Esophagus squamous epithelium (tissue), 5 donors: Measurements from ENCODE around the gene ARHGAP26. TPM values are rescaled to one million over a fixed set of nuclear protein-coding genes. Genes with fewer than 3 reads are reported as not detected.

Source experiments
- DNase-seq: peaks from one replicate; lab custom pipeline; 2025; lab: John Stamatoyannopoulos, UW
- H3K27ac ChIP-seq, 4 donors: fragments of 200-600 bp; sonication (generic); one replicate each; pipeline ENCODE4 v1.5.1; 2016 to 2019; ENCODE audit warnings: mild to moderate bottlenecking in 1 of 4
- H3K27me3 ChIP-seq, 4 donors: fragments of 200-600 bp; sonication (generic); 1 replicate in 3 of 4; 2 replicates in 1 of 4; pipeline versions ENCODE4 v1.5.1 to v1.6.0; 2017 to 2021; ENCODE audit warnings: antibody characterized with exemption in 1 of 4
- H3K36me3 ChIP-seq, 3 donors: fragments of 200-600 bp; sonication (generic); one replicate each; pipeline ENCODE4 v1.5.1; 2016 to 2019
- H3K4me1 ChIP-seq, 3 donors: fragments of 200-600 bp; sonication (generic); one replicate each; pipeline ENCODE4 v1.5.1; 2017 to 2019
- H3K4me3 ChIP-seq, 4 donors: fragments of 200-600 bp; sonication (generic); 1 replicate in 3 of 4; 2 replicates in 1 of 4; pipeline ENCODE4 v1.5.1; 2016 to 2019; ENCODE audit warnings: mild to moderate bottlenecking in 2 of 4, moderate library complexity in 1 of 4
- H3K9me3 ChIP-seq, 3 donors: fragments of 200-600 bp; sonication (generic); one replicate each; pipeline ENCODE4 v1.5.1; 2016 to 2019
- POLR2A ChIP-seq, 4 donors: fragments of 450-650 bp; IDR thresholded peaks; one replicate each; pipeline ENCODE4 v1.6.1; 2017; ENCODE audit warnings: antibody characterized with exemption in 4 of 4, mild to moderate bottlenecking in 4 of 4, moderate library complexity in 3 of 4
- WGBS, 2 donors: methylation state at CpG; one replicate each; pipeline ENCODE4 v1.1.5; 2018; 5-methylcytosine and 5-hydroxymethylcytosine counted together
- intact Hi-C: fragments of 100-400 bp; cut with DNase I; formaldehyde crosslinking; loops from one replicate; pipeline ENCODE4 v1.15.0; 2022
- total RNA-seq, 4 donors: library from RNA; depleted of rRNA; stranded (reverse); fragments of >200 nt; gene quantifications; one replicate each; pipeline ENCODE4 v1.1.0, GENCODE V29; 2016
- TF ChIP-seq, protein P1 (sequence below), 6 experiments: fragments of 450-650 bp in 4 of 6; fragments of 200-600 bp in 2 of 6; sonication (generic) in 2 of 6; IDR thresholded peaks; one replicate each; pipeline ENCODE4 v1.5.1; 2016 to 2019; ENCODE audit warnings: antibody characterized with exemption in 6 of 6, mild to moderate bottlenecking in 4 of 6, moderate library complexity in 4 of 6
- donor health status: DM: yes; HTN: yes; CAD: no.

ARHGAP26 gene
- total RNA-seq, 4 donors from 2014 or later, result 4.4 to 18.7 (median 15.4) TPM

DNA sequence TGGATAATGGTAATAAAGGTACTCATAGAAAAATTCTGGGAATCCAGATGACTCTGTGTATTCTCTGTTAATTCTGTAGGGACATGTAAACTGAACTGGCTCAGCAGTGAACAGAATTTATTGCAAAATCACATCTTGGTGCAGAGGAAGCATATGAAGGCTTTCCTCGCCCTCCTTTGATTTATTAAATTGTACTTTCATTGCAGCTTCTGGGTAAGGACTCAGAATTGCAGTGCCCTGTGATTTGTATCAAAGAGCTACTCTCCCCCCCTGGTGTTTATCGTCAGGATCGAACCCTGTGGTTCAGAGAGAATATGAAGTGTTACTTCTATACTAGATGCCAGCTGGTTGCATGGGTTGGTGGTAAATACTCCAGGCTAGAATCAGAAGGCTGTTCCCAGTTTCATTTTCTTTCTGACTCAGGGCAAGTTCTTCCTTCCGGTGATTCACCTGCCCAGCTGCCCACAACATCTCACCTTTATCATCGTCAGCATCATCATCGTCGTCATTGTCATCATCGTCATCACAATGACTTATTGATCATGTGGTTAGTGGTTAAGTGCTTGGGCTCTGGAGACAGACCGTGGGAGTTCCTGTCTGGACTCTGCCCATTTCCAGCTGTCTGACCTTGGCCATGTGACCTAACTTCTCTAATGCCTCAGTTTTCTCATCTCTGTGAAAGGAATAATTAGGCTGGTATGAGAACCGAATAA, 238.8 kb downstream of the ARHGAP26 start:
- no peaks in the 10 kb centered on the region for H3K9me3 ChIP-seq
- intact Hi-C loops, result no loop called here
- DNase-seq, result no peak
- H3K4me1 ChIP-seq, result peaks cover 0 to 32% (median 4%) of the 10 kb centered on the region in 3 donors
- peak overlapping the region in 2 of 4 donors; percentile 16 to 29 for H3K27ac ChIP-seq
- TF ChIP-seq POLR2A (IDR thresholded peaks at IDR 0.05), result no peak
- TF ChIP-seq, protein P1, sequence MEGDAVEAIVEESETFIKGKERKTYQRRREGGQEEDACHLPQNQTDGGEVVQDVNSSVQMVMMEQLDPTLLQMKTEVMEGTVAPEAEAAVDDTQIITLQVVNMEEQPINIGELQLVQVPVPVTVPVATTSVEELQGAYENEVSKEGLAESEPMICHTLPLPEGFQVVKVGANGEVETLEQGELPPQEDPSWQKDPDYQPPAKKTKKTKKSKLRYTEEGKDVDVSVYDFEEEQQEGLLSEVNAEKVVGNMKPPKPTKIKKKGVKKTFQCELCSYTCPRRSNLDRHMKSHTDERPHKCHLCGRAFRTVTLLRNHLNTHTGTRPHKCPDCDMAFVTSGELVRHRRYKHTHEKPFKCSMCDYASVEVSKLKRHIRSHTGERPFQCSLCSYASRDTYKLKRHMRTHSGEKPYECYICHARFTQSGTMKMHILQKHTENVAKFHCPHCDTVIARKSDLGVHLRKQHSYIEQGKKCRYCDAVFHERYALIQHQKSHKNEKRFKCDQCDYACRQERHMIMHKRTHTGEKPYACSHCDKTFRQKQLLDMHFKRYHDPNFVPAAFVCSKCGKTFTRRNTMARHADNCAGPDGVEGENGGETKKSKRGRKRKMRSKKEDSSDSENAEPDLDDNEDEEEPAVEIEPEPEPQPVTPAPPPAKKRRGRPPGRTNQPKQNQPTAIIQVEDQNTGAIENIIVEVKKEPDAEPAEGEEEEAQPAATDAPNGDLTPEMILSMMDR (IDR thresholded peaks at IDR 0.05), result no peak
- H3K4me3 ChIP-seq, result no peak overlapping the region
- no peaks in the 10 kb centered on the region for H3K27me3 ChIP-seq
- WGBS, 2 donors, result 36 to 59% methylated on average over 9 to 10 of the region's 10 CpGs
- no peaks in the 10 kb centered on the region for H3K36me3 ChIP-seq

DNA sequence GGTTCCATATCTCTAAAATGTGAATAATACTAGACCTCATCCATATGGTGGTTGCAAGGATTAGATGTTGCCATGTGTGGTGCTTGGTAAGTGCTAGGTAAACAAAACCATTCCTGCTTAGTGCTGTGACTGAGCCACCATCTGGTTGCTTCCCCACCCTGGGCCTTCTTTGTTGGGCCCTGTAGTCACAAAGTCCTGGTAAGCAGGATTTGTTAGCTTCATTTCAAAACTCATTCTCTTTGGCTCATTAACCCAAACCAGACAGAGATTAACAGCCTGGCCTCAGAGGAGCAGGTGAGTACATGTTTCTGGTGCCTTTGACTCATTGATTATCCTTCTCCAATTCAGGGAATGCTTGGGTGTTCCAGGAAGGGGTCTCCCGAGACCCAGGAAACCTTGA, 240.2 kb downstream of the ARHGAP26 start:
- Histone ChIP-seq H3K9me3 (no peaks in the 10 kb centered on the region), H3K4me1 (peaks cover 0 to 27% (median 4%) of the 10 kb centered on the region in 3 donors), H3K4me3 (no peak overlapping the region), H3K36me3 (no peaks in the 10 kb centered on the region), H3K27me3 (no peaks in the 10 kb centered on the region), H3K27ac (no peak overlapping the region)
- no peak for DNase-seq
- intact Hi-C loops, result loop anchor here (10.0 kb wide), 1 partner anchor 394 kb away; the partner anchor contains the start of gene NR3C1
- 43 to 80% methylated on average over 1 of the region's 1 CpG for WGBS, 2 donors
- TF ChIP-seq, protein P1 (IDR thresholded peaks at IDR 0.05), result no peak
- no peak for TF ChIP-seq POLR2A (IDR thresholded peaks at IDR 0.05)

DNA sequence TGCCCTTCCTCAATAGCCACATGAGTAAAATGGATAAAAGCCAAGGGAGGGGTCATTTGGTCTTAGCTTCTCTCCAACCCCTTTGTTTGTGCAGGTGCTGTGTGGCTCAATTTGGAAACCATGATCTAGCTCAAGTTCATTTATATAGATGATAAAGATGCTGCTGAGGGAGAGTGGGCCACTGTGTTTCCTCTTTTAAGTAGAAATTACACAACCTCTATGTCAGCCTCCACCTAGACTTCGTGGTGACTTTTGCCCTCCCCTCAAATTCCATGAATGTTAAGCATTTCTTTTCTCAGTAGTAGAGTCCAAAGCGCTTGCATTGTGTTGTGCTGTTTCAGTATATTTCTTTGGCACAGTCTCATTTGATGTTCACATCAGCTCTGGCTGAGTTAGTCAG, 241.4 kb downstream of the ARHGAP26 start:
- Histone ChIP-seq H3K4me1 (peaks cover 0 to 22% (median 4%) of the 10 kb centered on the region in 3 donors), H3K36me3 (no peaks in the 10 kb centered on the region), H3K27me3 (no peaks in the 10 kb centered on the region), H3K4me3 (no peak overlapping the region), H3K9me3 (no peaks in the 10 kb centered on the region), H3K27ac (no peak overlapping the region)
- WGBS, 2 donors, result 68% methylated on average over 2 of the region's 2 CpGs
- DNase-seq, result no peak
- TF ChIP-seq, protein P1 (IDR thresholded peaks at IDR 0.05), result no peak
- no peak for TF ChIP-seq POLR2A (IDR thresholded peaks at IDR 0.05)
- intact Hi-C loops, result loop anchor here (10.0 kb wide), 1 partner anchor 393 kb away; the partner anchor contains the start of gene NR3C1

DNA sequence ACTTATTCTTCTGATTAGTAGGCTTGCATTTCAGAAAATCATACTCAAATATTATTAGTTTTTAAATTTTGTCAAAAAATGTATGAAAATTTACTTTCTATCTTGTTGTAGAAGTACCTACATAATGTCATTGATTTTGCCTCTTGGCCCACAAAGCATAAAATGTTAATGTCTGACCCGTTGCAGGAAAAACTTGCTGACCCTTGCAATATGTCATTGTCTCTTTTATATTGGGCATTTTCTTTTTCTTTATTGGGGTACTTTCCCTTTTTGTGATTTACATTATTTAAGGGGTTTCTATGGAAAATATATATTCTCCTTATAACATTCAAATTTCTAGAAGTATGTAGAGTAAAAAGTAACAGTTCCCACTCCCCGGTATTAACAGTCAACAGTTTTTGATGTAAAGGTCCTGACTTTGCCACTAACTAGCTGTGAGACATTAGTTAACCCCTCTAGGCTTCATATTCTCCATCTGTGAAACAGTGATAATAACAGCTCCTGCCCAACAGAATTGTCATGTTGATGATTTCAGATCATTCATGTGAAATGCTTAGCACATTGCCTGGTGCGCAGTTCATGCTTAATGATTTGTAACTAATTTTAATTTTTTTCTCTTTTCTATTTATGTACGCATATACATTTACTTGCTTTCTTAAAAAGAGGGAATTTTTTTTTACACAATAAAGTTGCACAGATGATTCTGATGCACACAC, 243.2 kb downstream of the ARHGAP26 start:
- intact Hi-C loops, result loop anchor here (10.0 kb wide), 1 partner anchor 391 kb away; the partner anchor contains the start of gene NR3C1
- TF ChIP-seq, protein P1 (IDR thresholded peaks at IDR 0.05), result no peak
- TF ChIP-seq POLR2A (IDR thresholded peaks at IDR 0.05), result no peak
- no peak overlapping the region for H3K27ac ChIP-seq
- H3K9me3 ChIP-seq, result no peaks in the 10 kb centered on the region
- WGBS, 2 donors, result 81 to 87% methylated on average over 4 of the region's 4 CpGs
- H3K4me1 ChIP-seq, result peaks cover 0 to 10% (median 4%) of the 10 kb centered on the region in 3 donors
- H3K27me3 ChIP-seq, result no peaks in the 10 kb centered on the region
- DNase-seq, result no peak
- H3K36me3 ChIP-seq, result no peaks in the 10 kb centered on the region
- no peak overlapping the region for H3K4me3 ChIP-seq
